GM19438 (cell line): ENCODE results near the gene DTNB.

Source experiments
- ATAC-seq: cut with Tn5 transposase; IDR thresholded peaks from one replicate; pipeline ENCODE4 v1.9.1; 2021; ENCODE audit warnings: low read depth; ENCODE audit not compliant: unreplicated experiment

DTNB gene

DNA sequence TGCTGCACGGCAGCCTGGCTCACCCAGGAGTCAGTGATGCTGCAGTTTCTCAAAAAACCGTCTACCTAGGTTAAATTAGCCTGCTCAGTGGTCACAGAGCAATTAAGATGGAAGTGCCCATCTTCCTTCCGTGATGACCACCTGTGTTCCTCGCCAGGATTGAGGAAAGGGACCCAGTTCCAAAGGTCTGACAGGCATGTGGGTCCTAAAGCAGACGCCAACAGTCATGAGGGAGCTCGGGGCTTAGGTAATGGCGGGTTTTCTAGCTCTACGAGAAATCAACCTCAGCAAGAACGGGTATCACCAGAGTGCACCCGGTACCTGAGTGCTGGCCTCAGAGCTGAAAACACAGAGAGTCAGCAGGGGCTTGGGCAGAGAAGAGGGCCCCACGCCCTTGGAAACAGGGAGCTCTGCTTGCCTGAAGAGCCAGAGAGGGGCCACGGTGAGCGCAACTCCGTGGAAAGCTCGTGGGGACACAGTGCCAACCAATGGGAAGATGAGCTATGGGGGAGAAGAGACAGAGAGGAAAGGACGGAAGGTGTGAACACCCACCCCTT, 297.3 kb downstream of the DTNB start:
- ATAC-seq, result no peak

DNA sequence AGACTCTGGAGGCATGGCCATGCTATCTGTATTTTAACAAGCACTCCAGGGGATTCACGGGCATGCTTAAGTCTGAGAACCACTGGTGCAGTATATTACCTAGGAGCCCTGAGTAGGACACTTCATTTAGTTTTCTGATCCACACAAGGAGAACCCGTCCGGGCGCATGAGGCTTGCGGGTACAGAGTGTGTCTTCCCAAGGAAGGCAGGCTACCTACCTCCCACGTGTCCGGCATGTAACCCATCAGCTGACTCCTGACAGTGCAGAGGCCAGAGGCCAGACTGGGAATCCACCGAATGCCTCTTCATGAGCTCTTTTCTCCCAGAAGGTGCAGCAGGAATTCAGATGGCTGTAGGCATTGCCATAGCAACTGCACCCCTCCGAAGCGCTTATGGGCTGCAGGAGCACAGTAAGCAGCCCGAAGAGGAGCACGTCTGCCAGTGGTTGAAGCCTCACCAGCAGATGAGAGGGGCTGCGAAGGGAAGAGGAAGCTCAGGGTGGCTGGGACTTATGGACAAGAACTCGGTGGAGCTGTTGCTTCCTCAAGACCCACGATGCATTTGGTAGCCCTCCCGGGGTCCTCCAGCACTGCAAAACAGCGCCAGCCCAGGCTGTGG, 297.9 kb downstream of the DTNB start:
- ATAC-seq, result no peak

DNA sequence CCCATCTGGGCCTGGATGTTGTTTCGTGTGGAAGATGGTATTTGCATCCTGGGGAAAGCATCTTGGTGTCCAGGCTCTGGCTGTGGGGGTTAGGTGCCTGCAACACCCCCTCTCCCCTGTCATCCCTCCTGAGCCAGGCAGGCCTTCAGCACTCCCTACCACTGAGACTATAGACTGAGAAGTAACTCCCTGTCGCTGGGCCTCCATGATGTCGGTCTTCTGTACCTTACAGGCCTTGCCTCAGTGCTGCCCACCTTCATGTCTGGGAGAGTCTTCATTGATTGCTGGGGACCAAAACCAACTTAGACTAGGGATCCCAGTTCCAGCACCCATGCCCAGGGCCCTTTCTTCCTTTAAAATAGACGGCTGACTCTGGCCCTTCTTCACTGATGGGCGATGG, 298.6 kb downstream of the DTNB start:
- ATAC-seq, result no peak

DNA sequence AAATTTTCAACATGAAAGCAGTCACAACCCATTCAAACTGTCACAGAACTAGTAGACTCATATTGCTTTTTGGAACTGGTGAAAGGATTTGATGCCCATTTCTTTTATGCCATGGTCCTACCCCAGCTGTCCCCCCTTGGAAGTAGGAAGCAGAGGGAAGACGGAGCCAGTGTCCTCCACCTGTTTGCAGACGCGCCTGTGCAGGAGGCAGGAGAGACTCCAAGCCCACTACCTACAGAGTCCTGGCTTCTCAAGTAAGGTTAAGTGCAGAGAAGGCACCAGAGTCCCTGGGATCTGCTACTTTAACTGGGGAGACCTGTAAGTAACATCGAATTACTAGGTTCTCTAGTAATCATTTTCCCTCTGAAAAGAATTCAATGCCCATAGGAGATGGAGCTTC, 299.0 kb downstream of the DTNB start:
- ATAC-seq, result no peak

DNA sequence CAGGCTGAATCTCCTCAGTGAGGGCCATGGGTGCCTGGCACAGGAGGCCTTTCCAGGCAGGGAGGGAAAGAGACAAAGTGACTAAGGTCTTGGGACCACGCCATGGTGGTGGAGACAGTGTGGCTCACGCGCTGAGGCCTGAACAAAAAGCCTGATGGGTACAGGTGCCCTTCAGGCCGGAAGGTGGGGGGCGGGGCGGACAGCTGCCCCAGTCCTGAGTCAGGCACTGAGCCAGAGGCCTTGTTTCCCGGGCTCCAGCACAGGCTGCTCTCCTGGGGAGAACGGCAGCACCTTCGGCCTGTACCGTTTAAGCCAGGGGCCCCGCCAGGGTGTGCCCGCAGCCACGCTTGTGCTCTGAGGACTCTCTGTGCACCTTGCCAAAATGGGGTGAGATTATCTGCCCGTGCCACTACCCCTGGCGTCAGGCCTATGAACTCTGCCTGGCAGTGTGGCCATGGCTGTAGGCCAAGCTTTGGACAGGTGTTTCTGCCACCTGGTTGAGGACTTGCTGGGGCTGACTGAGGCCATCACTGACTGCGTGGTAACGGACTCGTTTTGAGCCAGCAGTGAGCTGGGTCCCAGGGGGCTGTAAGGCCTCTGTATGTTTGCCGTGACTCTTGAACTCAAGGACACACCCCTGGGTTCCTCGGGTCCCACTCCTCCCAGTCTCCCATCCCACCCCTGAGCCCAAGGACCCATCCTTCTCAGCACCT, 300.0 kb downstream of the DTNB start:
- ATAC-seq, result no peak

DNA sequence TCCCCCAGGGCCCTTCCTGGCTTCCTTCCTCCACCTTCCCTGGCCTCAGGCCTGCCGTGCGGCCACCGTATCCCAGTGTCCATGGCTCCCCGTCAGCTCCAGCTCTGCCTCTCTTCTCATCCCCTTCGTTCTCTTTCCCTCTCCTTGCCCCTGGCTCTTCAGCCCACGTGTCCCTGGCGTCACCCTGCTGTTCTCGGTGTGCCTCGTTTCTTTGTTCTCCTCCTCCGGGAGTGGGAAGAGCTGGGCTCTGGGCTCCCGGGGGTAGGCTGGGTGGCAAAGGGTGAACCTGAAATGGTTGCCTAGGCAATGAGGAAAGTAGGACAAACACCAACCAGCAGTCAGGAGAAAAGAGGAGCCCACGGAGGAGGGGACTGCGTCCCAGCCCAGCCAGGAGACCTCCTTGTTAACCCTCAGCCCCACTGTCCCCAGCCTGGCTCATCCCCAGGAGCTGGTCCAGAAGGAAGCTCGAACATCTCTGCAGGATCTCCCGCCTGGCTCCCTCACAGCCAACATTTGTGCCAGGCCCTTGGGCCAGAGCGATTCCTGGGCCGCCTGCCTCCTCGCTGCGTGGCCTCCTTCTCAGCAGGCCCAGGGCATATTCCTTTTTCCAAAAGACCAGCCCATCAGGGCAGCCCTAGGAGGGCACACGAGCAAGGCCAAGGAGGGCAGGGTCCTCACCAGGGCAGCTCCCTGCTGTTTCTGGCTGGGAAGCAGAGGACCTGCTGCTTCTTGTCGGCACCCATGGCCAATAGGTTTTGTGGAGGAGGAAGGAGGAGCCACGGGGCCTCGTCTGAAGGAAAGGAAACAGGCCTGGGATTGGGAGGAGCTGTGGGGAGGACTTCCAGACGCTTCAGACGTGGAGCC, 300.7 kb downstream of the DTNB start:
- no peak for ATAC-seq

DNA sequence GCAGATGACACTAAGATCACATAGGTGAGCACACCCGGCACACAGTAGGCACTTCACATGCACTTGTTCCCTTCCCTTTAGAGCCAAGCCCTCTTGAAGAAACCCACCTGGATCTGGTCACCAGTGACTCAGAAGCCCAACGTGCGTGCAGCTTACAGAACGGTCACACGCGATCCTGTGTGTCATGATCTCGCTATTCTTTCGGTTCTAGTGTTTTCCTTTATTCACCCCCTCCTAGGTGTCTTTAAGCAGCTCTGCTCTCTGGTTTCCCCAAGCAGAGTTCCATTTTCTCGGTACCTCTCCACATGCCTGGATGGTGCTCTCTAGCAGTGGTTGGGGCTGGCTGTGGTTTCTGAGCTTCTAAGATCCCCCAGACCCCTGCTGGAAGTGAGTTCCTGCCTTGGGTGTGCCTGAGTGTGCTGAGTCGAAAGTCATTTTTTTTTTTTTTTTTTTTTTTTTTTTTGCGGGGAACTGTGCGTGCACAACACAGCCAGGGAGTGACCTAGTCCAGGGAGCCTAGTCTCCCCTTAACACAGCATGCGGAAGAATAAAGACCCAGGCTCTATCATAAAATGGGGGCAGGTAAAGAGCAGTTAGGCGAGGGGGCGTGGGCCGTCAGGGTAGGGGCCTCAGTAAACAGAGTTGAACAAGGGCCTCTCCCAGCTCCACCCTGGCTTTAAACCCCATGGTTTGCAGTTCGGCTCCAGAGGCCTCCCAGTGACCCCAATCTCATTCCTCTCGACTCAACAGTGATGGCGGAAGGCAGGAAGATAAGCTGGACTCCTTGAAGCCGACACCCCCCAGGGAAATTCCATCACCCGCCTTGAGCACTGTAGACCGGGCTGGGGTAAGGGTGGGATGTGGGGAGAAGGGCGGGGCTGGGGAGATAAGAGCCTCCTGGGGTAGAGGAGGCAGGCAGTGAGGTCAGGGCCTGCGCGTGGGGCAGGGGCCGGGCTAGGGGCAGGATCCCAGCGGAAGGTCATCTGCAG, 301.8 kb downstream of the DTNB start:
- no peak for ATAC-seq

DNA sequence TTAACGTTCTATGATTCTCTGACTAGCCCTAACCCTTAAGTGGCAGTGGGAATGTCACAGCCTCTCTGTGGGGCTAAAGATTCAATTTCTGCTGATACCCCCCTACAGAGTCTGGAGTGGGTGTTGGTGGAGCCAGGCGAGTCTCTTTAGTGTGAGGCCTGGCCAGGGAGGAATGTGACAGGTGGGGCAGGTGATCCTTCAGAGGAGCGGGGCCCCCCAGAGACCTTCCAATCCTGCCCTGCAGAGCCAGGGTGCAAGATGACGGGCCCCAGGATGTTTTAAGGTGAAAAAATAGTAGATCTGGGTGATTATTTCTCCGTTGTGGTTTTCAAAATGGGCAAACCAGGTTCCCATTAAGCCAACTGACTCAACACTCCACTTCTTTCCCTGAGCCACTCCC, 303.5 kb downstream of the DTNB start:
- ATAC-seq, result no peak

DNA sequence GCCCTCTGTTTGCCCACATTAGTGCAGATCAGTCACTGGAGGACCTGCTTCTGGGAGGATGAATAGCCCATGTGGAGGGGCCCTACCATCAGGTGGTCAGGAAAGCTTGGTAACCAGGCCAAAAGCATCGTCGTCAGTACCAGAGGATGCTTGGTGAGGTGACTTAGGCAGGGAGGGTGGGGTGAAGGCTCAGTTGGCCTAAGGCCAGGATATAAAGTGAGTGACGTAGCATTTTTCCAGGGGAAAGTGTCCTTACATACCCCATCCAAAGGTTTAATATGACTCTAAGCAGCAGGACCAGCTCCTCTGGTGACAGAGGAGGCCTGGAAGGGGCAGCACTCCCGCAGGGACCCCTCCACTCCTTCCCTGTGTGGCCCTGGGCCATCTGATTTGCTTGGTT, 303.9 kb downstream of the DTNB start:
- ATAC-seq, result no peak

DNA sequence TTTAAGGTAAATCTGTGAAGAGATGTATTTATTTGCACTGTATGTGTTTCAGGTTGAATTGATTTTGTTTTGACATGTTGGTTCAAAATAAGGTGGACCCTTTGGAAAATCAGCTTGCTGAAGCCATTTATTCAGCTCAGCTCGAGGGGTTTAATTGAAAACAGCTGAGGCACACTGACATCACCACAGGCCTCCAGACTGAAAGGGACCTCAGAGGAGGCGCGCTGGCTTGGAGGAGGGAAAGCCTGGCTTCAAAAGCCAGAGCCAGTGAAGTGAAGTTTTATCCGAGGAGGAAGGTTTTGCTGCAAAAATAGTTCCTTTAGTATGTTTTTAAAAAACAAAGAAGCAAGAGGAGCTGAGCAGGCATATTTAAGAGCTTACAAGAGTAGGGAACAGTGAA, 304.7 kb downstream of the DTNB start:
- ATAC-seq, result no peak

DNA sequence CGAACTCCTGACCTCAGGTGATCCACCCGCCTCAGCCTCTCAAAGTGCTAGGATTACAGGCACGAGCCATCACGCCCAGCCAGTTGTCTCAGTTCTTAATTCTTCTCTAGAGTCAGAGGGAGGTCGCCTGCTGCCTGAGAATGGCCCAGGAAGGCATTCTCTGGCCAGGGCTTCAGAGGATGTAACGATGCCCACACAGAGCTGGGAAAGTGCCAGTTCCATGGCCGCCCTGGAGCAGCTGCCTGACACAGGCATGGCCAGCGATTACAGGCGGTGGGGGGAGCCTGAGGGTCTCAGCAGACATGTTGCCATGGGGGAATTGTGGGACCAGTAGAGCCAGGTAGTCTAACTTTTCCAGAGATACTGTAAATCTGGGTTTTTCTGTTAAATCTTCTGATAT, 306.1 kb downstream of the DTNB start:
- no peak for ATAC-seq

DNA sequence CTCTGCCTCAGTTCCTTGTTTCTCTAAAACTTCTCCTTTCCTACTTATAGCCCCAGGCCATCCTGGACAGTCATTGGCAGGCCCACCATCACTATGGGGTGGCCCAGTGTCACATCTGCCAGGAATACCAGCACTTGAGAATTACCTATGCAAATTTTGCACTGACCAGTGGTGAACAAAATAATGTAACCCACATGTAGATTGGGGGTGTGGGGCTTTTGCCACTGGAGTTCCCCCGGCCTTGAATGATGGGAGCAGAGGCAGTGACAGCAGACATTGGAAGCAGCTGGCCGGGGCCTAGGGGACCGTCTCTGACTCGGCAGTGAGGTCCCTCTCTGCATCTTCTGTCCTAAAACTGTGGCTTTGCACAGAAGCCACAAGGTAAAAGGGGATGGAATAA, 306.7 kb downstream of the DTNB start:
- no peak for ATAC-seq

DNA sequence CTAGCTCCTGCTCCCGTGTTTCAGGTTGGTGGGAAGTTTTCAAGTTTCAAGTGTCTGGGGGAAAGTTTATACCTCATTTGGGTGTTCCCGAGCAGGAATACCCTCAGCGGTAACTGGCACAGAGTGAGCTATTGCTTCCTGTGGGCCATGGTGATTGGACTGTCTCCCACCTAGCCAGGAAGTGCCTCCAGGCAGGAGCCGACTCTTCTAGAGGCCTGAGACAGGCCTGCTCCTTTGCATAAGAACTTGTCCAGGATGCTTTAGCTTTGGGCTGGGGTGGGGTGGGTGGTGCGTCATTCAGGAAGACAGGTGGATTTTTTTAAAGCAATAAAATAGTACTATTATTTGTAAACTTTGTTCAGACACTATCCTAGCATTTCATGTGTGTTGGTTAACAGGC, 308.1 kb downstream of the DTNB start:
- no peak for ATAC-seq

DNA sequence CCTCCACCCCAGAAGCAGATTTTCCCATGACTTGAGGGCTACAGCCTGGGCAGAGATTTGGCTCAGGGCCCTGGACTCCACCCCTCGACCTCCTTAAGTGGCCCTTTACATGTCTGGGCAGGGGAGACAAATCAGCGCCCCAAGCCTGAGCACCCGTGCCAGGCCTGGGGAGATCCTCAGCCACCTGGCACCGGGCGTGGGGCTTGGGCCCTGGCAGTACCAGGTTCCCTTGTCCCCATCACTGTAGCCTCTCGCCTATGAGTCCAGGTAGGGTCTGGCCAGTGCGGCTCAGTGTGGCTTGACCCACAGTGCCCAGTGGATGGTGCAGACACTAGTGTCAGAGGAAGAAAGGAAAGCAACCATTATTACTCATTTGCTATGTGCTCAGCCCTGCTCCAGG, 309.6 kb downstream of the DTNB start:
- ATAC-seq, result no peak

DNA sequence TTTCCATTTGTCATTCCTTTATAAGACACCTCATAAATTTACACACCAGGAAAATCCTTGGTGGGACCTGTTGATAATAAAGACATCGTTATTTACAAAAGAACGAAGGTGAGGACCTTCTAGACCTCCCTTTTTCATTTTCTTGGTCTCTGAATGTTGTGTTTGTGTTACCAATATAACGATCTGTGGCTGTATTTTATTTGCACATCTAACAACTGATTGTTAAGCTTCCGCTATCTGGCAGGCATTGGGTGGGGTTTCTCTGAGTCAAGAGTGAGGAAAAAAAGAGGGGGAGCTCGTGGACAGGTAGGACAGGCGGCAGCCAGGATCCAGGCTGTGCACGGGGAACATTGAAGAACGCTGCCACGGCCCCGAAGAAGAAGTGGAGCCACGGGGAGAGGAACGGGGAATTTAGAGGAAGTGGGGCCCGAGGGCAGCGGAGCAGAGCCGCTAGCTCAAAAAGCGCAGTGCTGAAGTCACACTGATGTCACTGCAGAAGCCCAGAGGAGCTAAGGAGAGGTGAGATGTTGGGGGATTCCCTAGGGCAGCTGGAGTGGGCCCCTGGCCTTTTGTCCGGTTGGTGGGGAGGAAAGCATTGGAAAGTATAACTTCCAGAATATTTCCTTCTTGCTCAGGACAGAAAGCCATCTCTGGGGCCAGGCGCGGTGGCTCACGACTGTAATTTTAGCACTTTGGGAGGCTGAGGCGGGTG, 310.8 kb downstream of the DTNB start:
- ATAC-seq, result peak; percentile 72

DNA sequence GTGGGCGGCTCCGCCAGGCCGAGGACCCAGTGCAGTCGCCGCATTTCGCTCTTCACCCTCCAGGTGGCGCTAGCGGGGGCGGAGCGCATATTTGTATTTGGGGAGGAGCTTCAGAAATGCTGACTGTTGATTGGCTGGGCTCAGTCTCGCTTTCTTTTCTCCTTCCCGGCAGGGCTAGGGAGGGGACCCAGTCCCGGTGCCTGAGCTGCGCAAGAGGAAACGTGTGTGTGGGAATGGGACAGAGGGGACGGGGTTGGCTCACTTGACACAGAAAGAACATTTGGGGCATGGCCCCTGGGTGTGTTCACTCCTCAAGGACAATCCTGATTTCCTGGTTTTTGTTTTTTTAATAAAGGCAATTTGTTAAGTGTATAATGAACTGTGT, 311.3 kb downstream of the DTNB start:
- peak; percentile 83 for ATAC-seq

DNA sequence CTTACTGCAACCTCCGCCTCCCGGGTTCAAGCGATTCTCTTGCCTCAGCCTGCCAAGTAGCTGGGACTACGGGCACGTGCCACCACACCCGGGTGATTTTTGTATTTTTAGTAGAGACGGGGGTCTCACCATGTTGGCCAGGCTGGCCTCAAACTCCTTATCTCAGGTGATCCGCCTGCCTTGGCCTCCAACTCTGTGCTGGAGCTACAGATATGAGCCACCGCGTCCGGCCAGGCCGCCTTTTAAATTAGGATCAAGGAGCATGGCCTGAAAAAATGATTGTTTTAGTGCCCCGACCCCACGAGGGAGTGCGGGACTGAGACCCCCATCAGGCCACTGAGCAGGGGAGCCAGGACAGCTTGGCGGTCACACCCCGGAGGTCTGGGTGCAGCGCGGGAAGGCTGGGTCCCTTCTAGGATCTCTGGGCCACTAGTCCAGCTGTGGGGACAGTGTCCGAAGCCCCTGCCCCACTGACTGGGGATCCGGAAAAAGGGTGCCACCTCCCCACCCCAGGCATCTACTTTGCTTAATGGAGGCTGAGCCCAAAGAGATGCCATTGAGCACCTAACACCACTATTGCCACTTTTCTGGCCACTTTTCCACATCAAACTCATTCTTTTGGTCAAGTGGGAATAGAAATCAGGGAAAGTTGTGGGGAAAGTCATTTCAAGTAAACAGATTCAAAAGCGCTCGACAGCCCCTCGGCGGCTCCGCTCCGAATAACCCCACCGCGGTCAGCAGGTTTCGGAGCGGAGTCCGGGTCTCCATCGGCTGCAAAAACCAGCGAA, 311.9 kb downstream of the DTNB start:
- ATAC-seq, result no peak

DNA sequence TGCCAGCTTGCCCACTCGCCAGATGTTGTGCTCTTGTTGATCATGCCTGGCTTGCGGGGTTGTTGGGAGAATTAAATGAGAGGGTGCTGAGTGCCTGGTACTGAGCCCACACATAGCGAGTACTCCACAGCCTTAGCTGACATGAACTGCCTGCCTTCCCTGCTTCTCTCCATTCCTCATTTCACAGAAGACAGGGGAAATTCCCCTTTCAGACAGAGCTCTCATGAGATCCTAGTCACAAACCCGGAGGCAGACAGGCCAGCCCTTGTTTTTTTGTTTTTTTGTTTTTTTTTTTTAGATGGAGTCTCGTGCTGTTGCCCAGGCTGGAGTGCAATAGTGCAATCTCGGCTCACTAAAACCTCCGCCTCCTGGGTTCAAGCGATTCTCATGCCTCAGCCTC, 314.5 kb downstream of the DTNB start:
- ATAC-seq, result no peak
